Stimulated activated naive B cell treated with anti-CD40 and anti-IgM and Interleukin-4, amounts not matched to agents 10 μg/mL and 1 μg/mL and 100 μg/mL, for 72 hours (primary cell): ENCODE data around the gene ERLIN1.
"Not testable (repeated sequence)": the region's sequence is repeated elsewhere in the genome, so short reads cannot be mapped to it uniquely, and the experiment has no call there.

Experiments used
- ATAC-seq, 2 donors: fragments of 150-1000 bp; cut with Tn5 transposase; replicated peaks; 2 replicates each; pipeline ENCODE4 v1.10.0; 2021; ENCODE audit warnings: moderate library complexity in 1 of 2
- DNase-seq: peaks from one replicate; pipeline ENCODE4 v3.0.0; 2021
- H3K27ac Mint-ChIP-seq: one replicate; pipeline ENCODE4 v1.8.0; 2022; ENCODE audit warnings: mild to moderate bottlenecking, mixed read lengths
- H3K27me3 Mint-ChIP-seq, 2 donors: one replicate each; pipeline ENCODE4 v1.8.0; 2022; ENCODE audit warnings: mixed read lengths in 2 of 2
- H3K36me3 Mint-ChIP-seq, 2 donors: one replicate each; pipeline ENCODE4 v1.8.0; 2022; ENCODE audit warnings: mixed read lengths in 2 of 2, mild to moderate bottlenecking in 1 of 2
- H3K4me1 Mint-ChIP-seq, 2 donors: one replicate each; pipeline ENCODE4 v1.8.0; 2022; ENCODE audit warnings: mixed read lengths in 2 of 2, mild to moderate bottlenecking in 1 of 2
- H3K4me3 Mint-ChIP-seq, 2 donors: one replicate each; pipeline ENCODE4 v1.8.0; 2022; ENCODE audit warnings: mild to moderate bottlenecking in 2 of 2, mixed read lengths in 2 of 2, moderate library complexity in 1 of 2
- H3K9me3 Mint-ChIP-seq, 2 donors: one replicate each; pipeline ENCODE4 v1.8.0; 2022; ENCODE audit warnings: mixed read lengths in 2 of 2, mild to moderate bottlenecking in 1 of 2

ERLIN1 gene

DNA sequence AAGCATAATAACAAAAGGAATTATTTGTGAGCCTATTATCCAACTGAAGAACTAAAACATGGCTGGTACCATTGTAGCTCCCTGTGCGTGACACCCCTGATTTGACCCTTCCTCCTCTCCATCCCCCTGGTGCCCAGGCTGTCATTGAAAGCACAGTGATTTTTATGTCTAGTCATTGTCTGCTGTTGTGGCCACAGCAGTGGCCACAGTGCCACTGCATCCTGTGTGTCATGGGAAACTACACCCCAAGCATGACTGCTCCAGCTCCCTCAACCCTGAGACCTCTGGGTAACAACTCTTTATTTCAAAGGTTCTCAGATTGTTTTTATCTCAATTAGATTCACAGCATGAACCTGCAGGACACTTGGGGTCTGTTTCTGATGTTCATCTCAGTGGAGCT, 52.0 kb downstream of the ERLIN1 start:
- Mint-ChIP-seq H3K27me3 (peaks cover 16 to 18% of the 10 kb centered on the region in 2 donors), H3K36me3 (no peaks in the 10 kb centered on the region), H3K4me3 (no peak overlapping the region), H3K27ac (no peak overlapping the region), H3K9me3 (peaks cover 0 to 4% of the 10 kb centered on the region in 2 donors), H3K4me1 (no peaks in the 10 kb centered on the region)
- peak in 1 of 2 donors; percentile 45 for ATAC-seq
- no peak for DNase-seq

DNA sequence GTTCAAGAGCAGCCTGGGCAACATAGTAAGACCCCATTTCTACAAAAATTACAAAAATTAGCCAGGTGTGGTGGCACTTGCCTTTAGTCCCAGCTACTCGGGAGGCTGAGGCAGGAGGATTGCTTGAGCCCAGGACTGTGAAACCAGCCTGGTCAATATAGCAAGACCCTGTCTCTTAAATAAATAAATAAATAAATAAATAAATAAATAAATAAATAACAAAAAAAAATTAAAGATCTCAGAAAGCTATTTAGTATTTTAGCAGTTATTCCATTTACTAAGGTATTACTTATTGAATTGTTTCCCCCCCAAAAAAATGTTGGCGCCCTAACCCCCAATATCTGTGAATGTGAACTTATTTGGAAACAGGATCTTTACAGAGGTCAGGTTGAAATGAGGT, 53.4 kb downstream of the ERLIN1 start:
- Mint-ChIP-seq H3K27me3 (peaks cover 16 to 25% of the 10 kb centered on the region in 2 donors), H3K9me3 (peaks cover 0 to 4% of the 10 kb centered on the region in 2 donors), H3K4me1 (no peaks in the 10 kb centered on the region), H3K4me3 (no peak overlapping the region), H3K36me3 (no peaks in the 10 kb centered on the region), H3K27ac (no peak overlapping the region)
- DNase-seq = no peak
- no peak for ATAC-seq

GRCh38 chr10:100131571-100131970, 54.3 kb downstream of the ERLIN1 start:
- Mint-ChIP-seq H3K9me3 (peaks cover 0 to 4% of the 10 kb centered on the region in 2 donors), H3K4me3 (no peak overlapping the region), H3K27me3 (peaks cover 12 to 22% of the 10 kb centered on the region in 2 donors), H3K4me1 (no peaks in the 10 kb centered on the region), H3K27ac (no peak overlapping the region), H3K36me3 (no peaks in the 10 kb centered on the region)
- no peak for ATAC-seq
- DNase-seq = no peak

DNA sequence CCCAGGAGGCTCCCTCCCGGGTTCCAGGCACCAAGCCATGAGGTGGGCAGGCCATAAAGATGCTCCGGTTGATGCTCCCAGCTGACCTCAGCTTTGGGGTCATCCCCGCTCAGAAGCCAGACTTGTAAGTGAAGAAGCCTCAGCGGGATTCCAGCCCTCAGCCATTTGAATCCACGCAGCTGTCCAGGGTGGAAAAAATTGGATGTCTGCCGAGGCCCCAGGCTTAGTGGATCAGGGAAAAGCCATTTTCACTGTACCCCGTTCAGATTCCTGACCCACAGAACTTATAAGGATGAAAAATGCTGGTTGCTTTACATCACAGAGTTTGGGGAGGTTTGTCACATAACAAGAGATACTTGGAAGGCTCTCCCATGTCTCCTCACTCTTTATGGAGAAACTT, 55.0 kb downstream of the ERLIN1 start:
- Mint-ChIP-seq H3K27ac (no peak overlapping the region), H3K4me1 (no peaks in the 10 kb centered on the region), H3K4me3 (no peak overlapping the region), H3K27me3 (peaks cover 12 to 22% of the 10 kb centered on the region in 2 donors), H3K9me3 (peaks cover 0 to 4% of the 10 kb centered on the region in 2 donors), H3K36me3 (no peaks in the 10 kb centered on the region)
- no peak for ATAC-seq
- no peak for DNase-seq

- Mint-ChIP-seq H3K36me3 (no peaks in the 10 kb centered on the region), H3K9me3 (peaks cover 0 to 4% of the 10 kb centered on the region in 2 donors), H3K27me3 (peaks cover 18 to 22% of the 10 kb centered on the region in 2 donors), H3K4me3 (no peak overlapping the region), H3K27ac (no peak overlapping the region), H3K4me1 (no peaks in the 10 kb centered on the region)
- ATAC-seq (no peak), DNase-seq (no peak)
These were observed 56.4 kb downstream of the ERLIN1 start for GRCh38 chr10:100129424-100129823.

- no peak for ATAC-seq
- no peak for DNase-seq
- H3K4me1 Mint-ChIP-seq = no peaks in the 10 kb centered on the region
- no peak overlapping the region for H3K27ac Mint-ChIP-seq
- H3K9me3 Mint-ChIP-seq = peaks cover 0 to 4% of the 10 kb centered on the region in 2 donors
- no peaks in the 10 kb centered on the region for H3K36me3 Mint-ChIP-seq
- no peak overlapping the region for H3K4me3 Mint-ChIP-seq
- peaks cover 21 to 24% of the 10 kb centered on the region in 2 donors for H3K27me3 Mint-ChIP-seq
These were observed 56.9 kb downstream of the ERLIN1 start for GRCh38 chr10:100128951-100129350.

DNA sequence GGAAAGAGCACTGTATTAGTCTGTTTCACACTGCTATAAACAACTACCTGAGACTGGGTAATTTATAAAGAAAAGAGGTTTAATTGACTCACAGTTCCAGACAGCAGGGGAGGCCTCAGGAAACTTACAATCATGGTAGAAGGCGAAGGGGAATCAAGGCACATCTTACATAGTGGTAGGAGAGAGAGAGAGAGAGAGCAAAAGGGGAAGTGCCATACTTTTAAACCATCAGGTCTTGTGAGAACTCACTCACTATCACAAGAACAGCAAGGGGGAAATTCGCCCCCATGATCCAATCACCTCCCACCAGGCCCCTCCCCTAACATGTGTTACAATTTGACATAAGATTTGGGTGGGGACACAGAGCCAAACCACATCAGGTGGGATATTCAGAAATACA, 60.5 kb downstream of the ERLIN1 start:
- H3K36me3 Mint-ChIP-seq, H3K27ac Mint-ChIP-seq, H3K4me3 Mint-ChIP-seq, H3K9me3 Mint-ChIP-seq, ATAC-seq, DNase-seq, H3K4me1 Mint-ChIP-seq: not testable (repeated sequence)
- peaks cover 21 to 37% of the 10 kb centered on the region in 2 donors for H3K27me3 Mint-ChIP-seq

DNA sequence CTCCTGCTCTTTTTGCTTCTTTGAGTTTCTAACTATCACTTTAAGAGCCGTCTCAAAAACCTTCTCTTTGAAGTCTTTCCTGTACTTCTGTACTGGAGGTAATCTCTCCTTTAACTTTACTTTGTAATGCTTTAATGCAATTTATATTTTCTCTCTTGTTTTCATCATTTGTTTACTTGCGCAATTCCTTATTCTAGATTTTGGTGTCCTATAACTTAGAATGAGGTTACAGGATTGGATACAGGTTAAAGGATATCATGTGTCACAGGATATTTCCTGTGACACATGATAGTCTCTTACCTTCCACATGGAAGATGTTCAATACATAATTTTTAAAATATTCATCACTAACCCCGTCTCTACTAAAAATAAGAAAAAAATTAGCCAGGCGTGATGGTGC, 61.7 kb downstream of the ERLIN1 start:
- Mint-ChIP-seq H3K27ac (no peak overlapping the region), H3K9me3 (peaks cover 0 to 1% of the 10 kb centered on the region in 2 donors), H3K4me3 (no peak overlapping the region), H3K4me1 (peaks cover 0 to 6% of the 10 kb centered on the region in 2 donors), H3K36me3 (no peaks in the 10 kb centered on the region), H3K27me3 (peaks cover 21 to 34% of the 10 kb centered on the region in 2 donors)
- ATAC-seq = no peak
- no peak for DNase-seq

DNA sequence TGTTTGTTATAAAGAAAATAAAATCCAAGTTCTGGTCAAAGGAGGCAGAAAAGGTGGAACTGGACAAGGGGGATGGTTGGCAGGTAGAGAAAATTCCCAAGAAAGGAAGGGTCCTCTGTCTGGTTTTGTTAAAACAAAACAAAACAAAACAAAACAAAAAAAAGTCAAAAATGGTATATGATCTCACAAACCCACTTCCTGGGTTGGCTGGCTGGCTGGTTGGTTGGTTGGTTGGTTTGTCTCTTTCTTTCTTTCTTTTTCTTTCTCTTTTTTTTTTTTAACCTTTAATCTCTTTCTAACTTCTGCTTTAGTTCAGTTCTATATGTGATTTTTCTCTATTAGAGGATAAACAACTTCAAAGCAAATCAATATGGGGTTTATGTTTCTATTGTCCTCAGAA, 63.0 kb downstream of the ERLIN1 start:
- H3K36me3 Mint-ChIP-seq = no peaks in the 10 kb centered on the region
- ATAC-seq (no peak), DNase-seq (no peak)
- peaks cover 15 to 21% of the 10 kb centered on the region in 2 donors for H3K27me3 Mint-ChIP-seq
- peaks cover 0 to 1% of the 10 kb centered on the region in 2 donors for H3K9me3 Mint-ChIP-seq
- H3K27ac Mint-ChIP-seq = no peak overlapping the region
- no peak overlapping the region for H3K4me3 Mint-ChIP-seq
- peaks cover 0 to 6% of the 10 kb centered on the region in 2 donors for H3K4me1 Mint-ChIP-seq

- H3K9me3 Mint-ChIP-seq = peaks cover 0 to 1% of the 10 kb centered on the region in 2 donors
- H3K27ac Mint-ChIP-seq = no peak overlapping the region
- peaks cover 29 to 40% of the 10 kb centered on the region in 2 donors for H3K27me3 Mint-ChIP-seq
- DNase-seq = no peak
- no peak overlapping the region for H3K4me3 Mint-ChIP-seq
- no peaks in the 10 kb centered on the region for H3K36me3 Mint-ChIP-seq
- H3K4me1 Mint-ChIP-seq = peaks cover 0 to 6% of the 10 kb centered on the region in 2 donors
- ATAC-seq = no peak
These were observed 65.3 kb downstream of the ERLIN1 start for GRCh38 chr10:100120550-100120949.

DNA sequence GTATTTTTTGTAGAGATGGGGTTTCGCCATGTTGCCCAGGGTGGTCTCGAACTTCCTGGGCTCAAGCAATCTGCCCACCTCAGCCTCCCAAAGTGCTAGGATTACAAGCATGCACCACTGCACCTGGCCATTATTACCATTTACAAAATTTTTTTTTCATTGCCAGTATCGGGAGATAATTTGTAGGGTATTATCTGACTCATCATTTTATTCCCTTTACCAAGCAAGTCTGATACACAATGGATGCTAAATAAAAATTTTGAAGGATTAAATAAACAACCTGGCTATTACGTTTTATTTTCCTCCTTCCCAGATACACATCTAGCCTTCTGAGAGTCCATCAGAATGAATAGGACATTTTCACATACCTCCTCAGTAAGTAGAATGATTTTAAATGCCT, 66.1 kb downstream of the ERLIN1 start:
- H3K36me3 Mint-ChIP-seq = no peaks in the 10 kb centered on the region
- ATAC-seq (no peak), DNase-seq (no peak)
- H3K4me1 Mint-ChIP-seq = peaks cover 0 to 6% of the 10 kb centered on the region in 2 donors
- H3K9me3 Mint-ChIP-seq = no peaks in the 10 kb centered on the region
- peaks cover 26 to 43% of the 10 kb centered on the region in 2 donors for H3K27me3 Mint-ChIP-seq
- no peak overlapping the region for H3K27ac Mint-ChIP-seq
- no peak overlapping the region for H3K4me3 Mint-ChIP-seq

DNA sequence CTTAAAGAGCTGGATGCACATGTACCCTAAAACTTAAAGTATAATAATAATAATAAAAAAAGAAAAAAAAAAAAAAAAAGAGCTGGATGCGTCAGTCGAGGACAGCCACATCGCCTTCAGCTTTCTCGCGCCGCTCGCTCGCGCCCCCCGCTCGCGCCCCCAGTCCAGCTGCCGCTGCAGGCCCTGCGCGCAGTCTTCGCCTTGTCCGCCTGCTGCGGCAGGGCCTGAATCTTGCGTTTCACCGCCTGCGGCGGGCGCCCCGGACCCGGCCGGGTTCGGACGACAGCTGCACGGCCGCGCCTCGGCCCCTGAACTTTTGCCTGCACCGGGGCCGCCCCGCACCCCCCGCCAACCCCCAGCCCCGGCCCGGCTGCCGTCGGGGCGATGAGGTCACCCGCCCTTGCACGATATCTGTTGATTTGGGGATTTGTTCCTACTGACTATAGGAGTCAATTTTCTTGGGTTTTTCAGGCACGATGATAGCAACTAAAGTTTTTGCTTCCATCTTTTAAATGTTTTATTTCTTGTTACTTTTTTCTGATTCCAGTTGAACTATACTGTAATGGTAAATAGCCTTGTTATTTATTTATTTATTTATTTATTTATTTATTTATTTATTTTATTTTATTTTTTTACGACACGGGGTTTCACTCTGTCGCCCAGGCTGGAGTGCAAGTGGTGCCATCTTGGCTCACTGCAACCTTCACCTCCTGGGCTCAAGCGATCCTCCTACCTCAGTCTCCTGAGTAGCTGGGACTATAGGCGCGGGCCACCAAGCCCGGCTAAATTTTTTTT, 70.7 kb downstream of the ERLIN1 start:
- DNase-seq (no peak), ATAC-seq (no peak)
- Mint-ChIP-seq H3K36me3 (no peaks in the 10 kb centered on the region), H3K27ac (no peak overlapping the region), H3K9me3 (no peaks in the 10 kb centered on the region), H3K4me3 (no peak overlapping the region), H3K4me1 (no peaks in the 10 kb centered on the region), H3K27me3 (peaks cover 31 to 32% of the 10 kb centered on the region in 2 donors)

GRCh38 chr10:100114460-100114859, 71.4 kb downstream of the ERLIN1 start:
- ATAC-seq (no peak), DNase-seq (no peak)
- no peaks in the 10 kb centered on the region for H3K9me3 Mint-ChIP-seq
- no peaks in the 10 kb centered on the region for H3K4me1 Mint-ChIP-seq
- H3K27me3 Mint-ChIP-seq = peaks cover 31 to 32% of the 10 kb centered on the region in 2 donors
- H3K36me3 Mint-ChIP-seq = no peaks in the 10 kb centered on the region
- no peak overlapping the region for H3K4me3 Mint-ChIP-seq
- no peak overlapping the region for H3K27ac Mint-ChIP-seq

- DNase-seq (no peak), ATAC-seq (no peak)
- no peak overlapping the region for H3K27ac Mint-ChIP-seq
- no peaks in the 10 kb centered on the region for H3K4me1 Mint-ChIP-seq
- H3K9me3 Mint-ChIP-seq = peaks cover 2 to 4% of the 10 kb centered on the region in 2 donors
- no peaks in the 10 kb centered on the region for H3K36me3 Mint-ChIP-seq
- no peak overlapping the region for H3K4me3 Mint-ChIP-seq
- peaks cover 16 to 18% of the 10 kb centered on the region in 2 donors for H3K27me3 Mint-ChIP-seq
These were observed 76.2 kb downstream of the ERLIN1 start for GRCh38 chr10:100109670-100110069.

DNA sequence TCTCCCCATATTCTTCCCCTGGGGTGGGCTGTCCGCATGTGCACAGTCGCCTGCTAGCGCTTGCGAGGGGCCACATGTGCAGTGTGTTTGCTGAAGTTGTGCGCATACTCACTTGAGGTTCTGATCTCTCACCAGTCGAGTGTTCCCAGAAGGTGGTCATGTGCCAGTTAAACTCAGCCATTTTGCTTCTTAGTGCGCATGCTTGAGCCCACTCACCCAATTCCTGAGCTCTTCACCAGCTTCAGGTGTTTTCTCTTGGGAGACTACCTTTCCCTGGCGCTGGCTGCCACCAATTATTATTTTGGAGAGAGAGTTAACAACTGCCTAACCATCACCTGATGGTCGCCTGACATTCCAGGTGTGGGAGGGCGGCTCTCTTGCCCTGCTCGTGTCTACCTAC, 79.0 kb downstream of the ERLIN1 start:
- no peak overlapping the region for H3K27ac Mint-ChIP-seq
- DNase-seq (no peak), ATAC-seq (no peak)
- no peaks in the 10 kb centered on the region for H3K4me1 Mint-ChIP-seq
- no peak overlapping the region for H3K4me3 Mint-ChIP-seq
- H3K27me3 Mint-ChIP-seq = peaks cover 24 to 27% of the 10 kb centered on the region in 2 donors
- peaks cover 0 to 4% of the 10 kb centered on the region in 2 donors for H3K36me3 Mint-ChIP-seq
- H3K9me3 Mint-ChIP-seq = peaks cover 9 to 13% of the 10 kb centered on the region in 2 donors
